Left lung (tissue), 14 donors: ENCODE data around the gene MMS22L. TPM values are rescaled to one million over a fixed set of nuclear protein-coding genes. Genes with fewer than 3 reads are reported as not detected.

Source experiments
- ATAC-seq: fragments of 200-7000 bp; cut with Tn5 transposase; one replicate; pipeline ENCODE4 v1.9.1; 2020; ENCODE audit warnings: moderate library complexity
- DNase-seq, 4 donors: peaks; one replicate each; pipeline ENCODE4 v3.0.0-alpha.2; 2013 to 2020
- H3K27ac ChIP-seq, 2 donors: fragments of 200-600 bp; sonication (generic) in 1 of 2; one replicate each; pipeline versions ENCODE4 v1.5.0 to v1.8.0; 2020 to 2021
- H3K27me3 ChIP-seq, 2 donors: fragments of 200-600 bp; sonication (generic) in 1 of 2; one replicate each; pipeline versions ENCODE4 v1.5.0 to v1.8.0; 2020 to 2021
- H3K36me3 ChIP-seq, 2 donors: fragments of 200-600 bp; sonication (generic) in 1 of 2; one replicate each; pipeline versions ENCODE4 v1.5.0 to v1.8.0; 2020 to 2021
- H3K4me1 ChIP-seq, 2 donors: fragments of 200-600 bp; one replicate each; pipeline ENCODE4 v1.8.0; 2021
- H3K4me3 ChIP-seq, 2 donors: fragments of 200-600 bp; sonication (generic) in 1 of 2; one replicate each; pipeline versions ENCODE4 v1.5.0 to v1.8.0; 2020 to 2021; ENCODE audit warnings: mild to moderate bottlenecking in 1 of 2
- H3K9me3 ChIP-seq, 2 donors: fragments of 200-600 bp; sonication (generic) in 1 of 2; one replicate each; pipeline versions ENCODE4 v1.5.0 to v1.8.0; 2020 to 2021
- CTCF ChIP-seq, 2 donors: fragments of 200-600 bp; sonication (generic) in 1 of 2; IDR thresholded peaks; one replicate each; pipeline versions ENCODE4 v1.5.0 to v1.8.0; 2021; ENCODE audit warnings: antibody characterized with exemption in 2 of 2
- intact Hi-C, 2 donors: fragments of 100-400 bp; cut with DNase I; formaldehyde crosslinking; loops; one replicate each; pipeline versions ENCODE4 v1.11.2 to v1.14.2; 2022
- long read RNA-seq, 12 donors: library from polyadenylated mRNA in 2 of 12; unstranded in 2 of 12; transcript quantifications; one replicate each; pipeline ENCODE4 v2.0.0 and lab custom pipeline, GENCODE V29; 2019 to 2026
- polyA plus RNA-seq, 6 donors: library from polyadenylated mRNA; unstranded; fragments of 120-200 nt; gene quantifications; one replicate each; pipeline ENCODE4 v1.2.1, GENCODE V29; 2013; ENCODE audit not compliant: insufficient read length in 6 of 6
- total RNA-seq, 2 donors: library from RNA; stranded (reverse); fragmentation: NEBNext Ultra II Directional; extraction: Animal tissue kit (Norgen Biotek cat#: 25700); gene quantifications; one replicate each; pipeline ENCODE4 v1.2.1, GENCODE V29; 2021
- donor health status: DM: no; HTN: yes; CAD: no.
- donor health status: DM: no; HTN: no; CAD: no.

Gene MMS22L
- total RNA-seq, result 10 to 100 TPM; 11.6 to 18.4 TPM
- polyA plus RNA-seq, result 10 to 100 TPM; 15.0 to 19.5 (median 15.5) TPM
- long read RNA-seq, donor 1, result 0 reads
- long read RNA-seq, donor 2, result 0 reads
- long read RNA-seq, donor 3, result 0 reads
- long read RNA-seq, donor 4, partial matches to known transcripts, result 0 of 2 reads
- long read RNA-seq, donor 4, other reads (novel, unspliced or antisense), result 2 of 2 reads
- long read RNA-seq, donor 5, result 0 reads
- long read RNA-seq, donor 6, result 0 reads
- long read RNA-seq, donor 7, result 0 reads
- long read RNA-seq, donor 8, result 0 reads
- long read RNA-seq, donor 9, result 0 reads
- long read RNA-seq, donor 10, result 0 reads
- long read RNA-seq, donor 11, result 0 reads
- long read RNA-seq, donor 12, result 0 reads

GRCh38 chr6:97282726-97283617 lies at the start of gene MMS22L:
Gene MMS22L (minus strand): TSS chr6:97283216. CDS start chr6:97282477, 739 bp downstream.
- Histone ChIP-seq H3K27me3 (no peaks in the 10 kb centered on the region), H3K36me3 (no peaks in the 10 kb centered on the region), H3K4me3 (peak within 1 kb of the TSS; percentile 86 to 92), H3K9me3 (no peaks in the 10 kb centered on the region), H3K4me1 (peaks cover 0 to 15% of the 10 kb centered on the region in 2 donors), H3K27ac (peak within 1 kb of the TSS; percentile 72 to 78)
- DNase-seq (peak; percentile 92 to 97 (median 95)), ATAC-seq (peak; percentile 99)
- TF ChIP-seq CTCF (IDR thresholded peaks at IDR 0.05), result no peak
- intact Hi-C loops, result no loop called here

GRCh38 chr6:97322811-97323210 lies 39.8 kb upstream of the MMS22L start:
- DNase-seq (no peak), ATAC-seq (no peak)
- H3K4me1 ChIP-seq, result no peaks in the 10 kb centered on the region
- intact Hi-C loops, result no loop called here
- no peaks in the 10 kb centered on the region for H3K27me3 ChIP-seq
- H3K36me3 ChIP-seq, result no peaks in the 10 kb centered on the region
- no peaks in the 10 kb centered on the region for H3K9me3 ChIP-seq
- no peak overlapping the region for H3K27ac ChIP-seq
- no peak overlapping the region for H3K4me3 ChIP-seq
- TF ChIP-seq CTCF (IDR thresholded peaks at IDR 0.05), result no peak

- Histone ChIP-seq H3K4me1 (no peaks in the 10 kb centered on the region), H3K27ac (no peak overlapping the region), H3K27me3 (no peaks in the 10 kb centered on the region), H3K9me3 (no peaks in the 10 kb centered on the region), H3K4me3 (no peak overlapping the region), H3K36me3 (no peaks in the 10 kb centered on the region)
- DNase-seq (no peak), ATAC-seq (no peak)
- intact Hi-C loops, result no loop called here
- TF ChIP-seq CTCF (IDR thresholded peaks at IDR 0.05), result no peak
Measured at GRCh38 chr6:97322226-97322625, 39.2 kb upstream of the MMS22L start.

GRCh38 chr6:97316978-97317377 lies 34.0 kb upstream of the MMS22L start:
- TF ChIP-seq CTCF (IDR thresholded peaks at IDR 0.05), result no peak
- no peak for DNase-seq

GRCh38 chr6:97312241-97312640 lies 29.2 kb upstream of the MMS22L start:
- no peak overlapping the region for H3K27ac ChIP-seq
- no peak overlapping the region for H3K4me3 ChIP-seq
- H3K36me3 ChIP-seq, result no peaks in the 10 kb centered on the region
- H3K4me1 ChIP-seq, result no peaks in the 10 kb centered on the region
- ATAC-seq (no peak), DNase-seq (no peak)
- no peaks in the 10 kb centered on the region for H3K27me3 ChIP-seq
- no peaks in the 10 kb centered on the region for H3K9me3 ChIP-seq
- intact Hi-C loops, result no loop called here
- TF ChIP-seq CTCF (IDR thresholded peaks at IDR 0.05), result no peak

More at GRCh38 chr6:97316978-97317377, 34.0 kb upstream of the MMS22L start:
- Histone ChIP-seq H3K27ac (no peak overlapping the region), H3K4me3 (no peak overlapping the region), H3K27me3 (no peaks in the 10 kb centered on the region), H3K36me3 (no peaks in the 10 kb centered on the region), H3K9me3 (no peaks in the 10 kb centered on the region), H3K4me1 (no peaks in the 10 kb centered on the region)
- intact Hi-C loops, result no loop called here
- no peak for ATAC-seq
